OCI-LY1 (cell line): Measurements from ENCODE around the gene DYSF.

Source experiments
- H2AFZ ChIP-seq: fragments of 200-600 bp; sonication (generic), shearing (Covaris generic); 2 replicates; pipeline ENCODE4 v1.6.0; 2014; ENCODE audit warnings: antibody characterized with exemption, mild to moderate bottlenecking, low read length
- H3F3A ChIP-seq: fragments of 200-600 bp; sonication (generic), shearing (Covaris generic); 2 replicates; pipeline ENCODE4 v1.6.0; 2014; ENCODE audit warnings: mild to moderate bottlenecking, antibody characterized with exemption, low read length, moderate library complexity; ENCODE audit not compliant: insufficient read depth
- H3K27ac ChIP-seq: fragments of 200-600 bp; sonication (generic); 2 replicates; pipeline ENCODE4 v1.5.1; 2014; ENCODE audit warnings: low read length, mixed run types, mild to moderate bottlenecking, low read depth; ENCODE audit not compliant: poor library complexity, severe bottlenecking
- H3K27me3 ChIP-seq: fragments of 200-600 bp; sonication (generic); 2 replicates; pipeline ENCODE4 v1.6.0; 2014; ENCODE audit warnings: antibody characterized with exemption, mild to moderate bottlenecking, low read length, moderate library complexity; ENCODE audit not compliant: insufficient read depth
- H3K36me3 ChIP-seq: fragments of 200-600 bp; sonication (generic); 2 replicates; pipeline ENCODE4 v1.6.1; 2014; ENCODE audit warnings: mild to moderate bottlenecking, antibody characterized with exemption, low read length, moderate library complexity, mixed read lengths; ENCODE audit not compliant: insufficient read depth
- H3K4me1 ChIP-seq: fragments of 200-600 bp; sonication (generic); 2 replicates; pipeline ENCODE4 v1.5.1; 2014; ENCODE audit warnings: mild to moderate bottlenecking, low read length, moderate library complexity; ENCODE audit not compliant: insufficient read depth, severe bottlenecking
- H3K4me2 ChIP-seq: fragments of 200-600 bp; sonication (generic), shearing (Covaris generic); 2 replicates; pipeline ENCODE4 v1.6.1; 2014; ENCODE audit warnings: low read length
- H3K4me3 ChIP-seq: fragments of 200-600 bp; sonication (generic); 2 replicates; pipeline ENCODE4 v1.5.1; 2014; ENCODE audit warnings: low read length, low read depth, mild to moderate bottlenecking, mixed read lengths; ENCODE audit not compliant: poor library complexity, severe bottlenecking
- H3K79me2 ChIP-seq: fragments of 200-600 bp; shearing (Covaris generic); 2 replicates; pipeline ENCODE4 v1.6.1; 2016; ENCODE audit warnings: mixed run types, low read length, mixed read lengths; ENCODE audit not compliant: insufficient read depth
- H3K9ac ChIP-seq: fragments of 200-600 bp; sonication (generic), shearing (Covaris generic); 2 replicates; pipeline ENCODE4 v1.6.1; 2014; ENCODE audit warnings: mild to moderate bottlenecking, low read length, mixed read lengths
- H3K9me2 ChIP-seq: fragments of 200-600 bp; sonication (generic), shearing (Covaris generic); 2 replicates; pipeline ENCODE4 v1.6.1; 2014; ENCODE audit warnings: low read depth, mild to moderate bottlenecking, low read length, mixed read lengths
- H3K9me3 ChIP-seq: fragments of 200-600 bp; shearing (Covaris generic); 2 replicates; pipeline ENCODE4 v1.6.1; 2014; ENCODE audit warnings: low read length, mixed read lengths
- H4K20me1 ChIP-seq: fragments of 200-600 bp; sonication (generic), shearing (Covaris generic); 2 replicates; pipeline ENCODE4 v1.6.0; 2016; ENCODE audit warnings: mild to moderate bottlenecking, low read length; ENCODE audit not compliant: insufficient read depth
- CTCF ChIP-seq: fragments of 200-600 bp; sonication (generic), shearing (Covaris generic); IDR thresholded peaks from 2 replicates; pipeline ENCODE4 v1.5.1; 2017; ENCODE audit warnings: mild to moderate bottlenecking, antibody characterized with exemption, low read length, moderate library complexity, mixed read lengths
- EZH2 ChIP-seq: fragments of 200-600 bp; sonication (generic), shearing (Covaris generic); IDR thresholded peaks from 2 replicates; pipeline ENCODE4 v1.8.0; 2017; ENCODE audit warnings: borderline replicate concordance, mixed run types, mild to moderate bottlenecking, antibody characterized with exemption, low read length, moderate library complexity, mixed read lengths

Gene DYSF

GRCh38 chr2:71482055-71482454 lies 28.7 kb downstream of the DYSF start:
- no peak overlapping the region for H3K4me2 ChIP-seq
- H3K9me3 ChIP-seq, result no peaks in the 10 kb centered on the region
- no peak overlapping the region for H3K27ac ChIP-seq
- no peak overlapping the region for H2AFZ ChIP-seq
- no peaks in the 10 kb centered on the region for H3K4me1 ChIP-seq
- no peak overlapping the region for H3K4me3 ChIP-seq
- no peaks in the 10 kb centered on the region for H3F3A ChIP-seq
- H3K27me3 ChIP-seq, result no peaks in the 10 kb centered on the region; the same call in 1 of the 2 replicates
- H3K36me3 ChIP-seq, result no peaks in the 10 kb centered on the region
- H3K9ac ChIP-seq, result no peak overlapping the region
- TF ChIP-seq CTCF (no peak), EZH2 (no peak)
- no peaks in the 10 kb centered on the region for H3K9me2 ChIP-seq
- H3K79me2 ChIP-seq, result no peaks in the 10 kb centered on the region
- no peaks in the 10 kb centered on the region for H4K20me1 ChIP-seq

- Histone ChIP-seq H2AFZ (no peak overlapping the region), H3K79me2 (no peaks in the 10 kb centered on the region), H3K4me3 (no peak overlapping the region), H3K9me3 (no peaks in the 10 kb centered on the region), H3K9ac (no peak overlapping the region), H3K36me3 (no peaks in the 10 kb centered on the region), H3F3A (no peaks in the 10 kb centered on the region), H3K4me1 (no peaks in the 10 kb centered on the region), H3K9me2 (no peaks in the 10 kb centered on the region), H4K20me1 (no peaks in the 10 kb centered on the region), H3K27me3 (no peaks in the 10 kb centered on the region; the same call in 1 of the 2 replicates), H3K4me2 (no peak overlapping the region), H3K27ac (no peak overlapping the region)
- TF ChIP-seq CTCF (no peak), EZH2 (no peak)
Observed at GRCh38 chr2:71483246-71483645, 29.9 kb downstream of the DYSF start.

- no peaks in the 10 kb centered on the region for H4K20me1 ChIP-seq
- no peak overlapping the region for H3K4me3 ChIP-seq
- TF ChIP-seq EZH2 (no peak), CTCF (no peak)
- H3K9me2 ChIP-seq, result no peaks in the 10 kb centered on the region
- H3K27ac ChIP-seq, result no peak overlapping the region
- no peaks in the 10 kb centered on the region for H3K9me3 ChIP-seq
- no peaks in the 10 kb centered on the region; the same call in 1 of the 2 replicates for H3K27me3 ChIP-seq
- H3K79me2 ChIP-seq, result no peaks in the 10 kb centered on the region
- no peaks in the 10 kb centered on the region for H3F3A ChIP-seq
- no peak overlapping the region for H3K4me2 ChIP-seq
- H3K9ac ChIP-seq, result no peak overlapping the region
- H3K36me3 ChIP-seq, result no peaks in the 10 kb centered on the region
- no peaks in the 10 kb centered on the region for H3K4me1 ChIP-seq
- H2AFZ ChIP-seq, result no peak overlapping the region
Observed at GRCh38 chr2:71484354-71484753, 31.0 kb downstream of the DYSF start.
